Nasal cavity respiratory epithelium epithelial cell of viscerocranial mucosa (primary cell): Measurements from ENCODE around the gene MS4A4A. TPM values are rescaled to one million over a fixed set of nuclear protein-coding genes. Genes with fewer than 3 reads are reported as not detected.

Experiments
- total RNA-seq: library from RNA; depleted of rRNA; stranded (reverse); fragments of >200 nt; gene quantifications from 2 replicates; pipeline ENCODE4 v1.2.3, GENCODE V29; 2014

Gene MS4A4A
- total RNA-seq: not detected in 2 replicates

DNA sequence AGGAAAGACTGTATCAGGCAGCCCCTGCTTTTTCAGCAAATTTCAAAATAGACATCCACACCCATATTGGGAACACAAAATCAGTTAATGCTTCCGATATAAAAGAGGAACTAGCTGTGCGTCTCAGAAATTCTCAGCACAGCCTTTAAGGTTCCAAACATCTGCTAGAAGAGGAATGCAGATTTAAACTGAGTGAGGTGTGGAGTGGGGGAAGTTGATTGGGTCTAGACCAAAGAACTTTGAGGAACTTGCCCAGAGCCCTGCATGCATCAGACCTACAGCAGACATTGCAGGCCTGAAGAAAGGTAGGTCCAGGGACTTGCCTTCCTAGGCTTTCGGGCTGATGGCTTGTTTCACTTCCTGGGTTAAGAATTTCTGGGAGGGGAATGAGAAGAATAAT lies at the start of gene MS4A4A:
TSS of gene MS4A4A (plus strand) at position 255 of the 400 bp plus-strand sequence. CDS start at position 265, 10 bp downstream.

DNA sequence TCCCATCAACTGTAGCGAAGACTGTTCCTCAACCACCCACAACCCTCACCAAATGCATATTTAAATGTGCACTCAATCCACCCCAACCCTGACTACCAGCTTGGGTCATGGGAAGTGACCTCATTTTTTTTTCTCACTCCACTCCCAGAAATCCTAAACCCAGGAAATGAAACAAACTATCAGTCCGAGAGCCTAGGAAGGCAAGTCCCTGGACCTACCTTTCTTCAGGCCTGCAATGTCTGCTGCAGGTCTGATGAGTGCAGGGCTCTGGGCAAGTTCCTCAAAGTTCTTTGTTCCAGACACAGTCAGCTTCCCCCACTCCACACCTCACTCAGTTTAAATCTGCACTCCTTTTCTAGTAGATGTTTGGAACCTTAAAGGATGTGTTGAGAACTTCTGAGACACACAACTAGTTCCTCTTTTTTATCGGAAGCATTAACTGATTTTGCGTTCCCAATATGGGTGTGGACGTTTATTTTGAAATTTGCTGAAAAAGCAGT lies 37.7 kb upstream of the MS4A4A start, which contains the start of gene MS4A4E:
TSS of gene MS4A4E (minus strand) at position 398 of the 500 bp plus-strand sequence. CDS start 13,082 bp downstream, outside the sequence.

DNA sequence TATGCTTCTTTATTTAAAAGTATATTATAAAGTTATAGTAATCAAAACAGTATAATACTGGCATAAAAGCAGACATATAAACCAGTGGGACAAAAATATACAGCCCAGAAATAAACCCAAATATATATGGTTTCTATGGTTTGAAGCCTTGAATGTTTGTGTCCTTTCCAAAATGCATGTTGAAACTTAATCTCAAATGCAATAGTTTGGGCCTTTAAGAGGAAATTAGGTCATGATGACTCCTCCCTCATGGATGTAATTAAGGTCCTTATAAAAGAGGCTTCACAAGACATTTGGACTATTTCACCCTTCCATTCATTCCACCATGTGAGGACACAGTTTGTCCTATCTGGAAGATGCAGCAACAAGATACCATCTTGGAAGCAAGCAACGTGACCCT lies 46.5 kb downstream of the MS4A4A start, which contains the start of gene MS4A6E:
TSS of gene MS4A6E (plus strand) at position 301 of the 400 bp plus-strand sequence. CDS start 7,641 bp downstream, outside the sequence.

Other genes with a start within 250 kb of the MS4A4A start
- not detected in 2 replicates for gene OOSP2, start 240.3 kb upstream of the MS4A4A start, total RNA-seq
- not detected in 2 replicates for gene MS4A3, start 224.0 kb upstream of the MS4A4A start, total RNA-seq
- gene MS4A2, start 192.0 kb upstream of the MS4A4A start, total RNA-seq: not detected in 2 replicates
- not detected in 2 replicates for gene MS4A6A, start 97.6 kb upstream of the MS4A4A start, total RNA-seq
- gene MS4A4E, start 37.5 kb upstream of the MS4A4A start, total RNA-seq: not detected in 2 replicates
- gene MS4A6E, start 46.6 kb downstream of the MS4A4A start, total RNA-seq: not detected in 2 replicates
- gene MS4A7, start 97.9 kb downstream of the MS4A4A start, total RNA-seq: not detected in 2 replicates
- gene MS4A14, start 115.8 kb downstream of the MS4A4A start, total RNA-seq: not detected in 2 replicates
- not detected in 2 replicates for gene MS4A5, start 148.9 kb downstream of the MS4A4A start, total RNA-seq
- not detected in 2 replicates for gene MS4A1, start 175.2 kb downstream of the MS4A4A start, total RNA-seq
- gene MS4A12, start 212.1 kb downstream of the MS4A4A start, total RNA-seq: not detected in 2 replicates
- not detected in 2 replicates for gene MS4A13, start 234.7 kb downstream of the MS4A4A start, total RNA-seq